GM12892 (cell line): ENCODE results near the gene DOK1.

Experiments
- POLR2A ChIP-seq: IDR thresholded peaks from 2 replicates; pipeline ENCODE4 v1.6.1; 2011; ENCODE audit warnings: low read depth, low read length, control low read depth
- POLR2AphosphoS5 ChIP-seq: IDR thresholded peaks from 2 replicates; pipeline ENCODE4 v1.6.1; 2011; ENCODE audit warnings: low read depth, low read length, control low read depth

- no peak for TF ChIP-seq POLR2AphosphoS5
- TF ChIP-seq POLR2A: 0 out of 2 replicates have a peak, but pooled peaks have one; percentile 3
Measured at GRCh38 chr2:74551530-74551929, 3.0 kb upstream of the DOK1 start.
